K562 (cell line): ENCODE data around the gene DLX4. TPM values are rescaled to one million over a fixed set of nuclear protein-coding genes. Genes with fewer than 3 reads are reported as not detected.

ENCODE experiments used
- ATAC-seq: fragments of 200-7000 bp; cut with Tn5 transposase; 3 replicates; pipeline ENCODE4 v1.9.1; 2020; ENCODE audit warnings: moderate library complexity
- BruUV-seq: library from RNA; stranded (reverse); fragments of 400-500 nt; replicated peaks from 2 replicates; lab custom pipeline; 2021; lab: Mats Ljungman, UMichigan
- CTCF ChIA-PET: fragments of 300-600 bp; formaldehyde crosslinking; extraction: SDS; loops from one replicate; lab custom pipeline; 2021; ENCODE audit warnings: low intra/inter-chr PET ratio; lab: Yijun Ruan, JAX
- POLR2A ChIA-PET: fragments of 300-600, 350-650 bp; sonication (Branson Sonifier 250); formaldehyde crosslinking; extraction: SDS; loops from one replicate; lab custom pipeline; 2021; ENCODE audit warnings: antibody characterized with exemption, inconsistent platforms; lab: Yijun Ruan, JAX
- DNase-seq, 4 experiments: peaks; one replicate each; pipeline versions ENCODE4 v3.0.0 to v3.0.0-alpha.2; 2011 to 2018; ENCODE audit warnings: low spot score in 3 of 4, mixed read lengths in 3 of 4; ENCODE audit errors: extremely low read depth in 1 of 4
- FAIRE-seq: peaks from 2 replicates; lab custom pipeline; 2011; peaks lifted over from hg19 to GRCh38; lab: Jason Lieb, UNC
- H2AFZ ChIP-seq: 2 replicates; pipeline ENCODE4 v1.6.0; 2011; ENCODE audit warnings: low read depth, low read length, control low read depth, inconsistent platforms
- H3K27ac ChIP-seq: fragments of 200-600 bp; 3 replicates; pipeline ENCODE4 v1.8.0; 2011; ENCODE audit warnings: low read depth, mild to moderate bottlenecking, control low read depth, inconsistent platforms, low read length, moderate library complexity, mixed read lengths; ENCODE audit errors: extremely low read depth
- H3K27me3 ChIP-seq, 2 experiments: fragments of 300-600 bp in 1 of 2; 2 replicates in 1 of 2; 3 replicates in 1 of 2; pipeline versions ENCODE4 v1.6.0 to v1.8.0; 2011; ENCODE audit warnings: inconsistent platforms in 2 of 2, low read length in 2 of 2, mild to moderate bottlenecking in 1 of 2, mixed read lengths in 1 of 2, moderate library complexity in 1 of 2; ENCODE audit not compliant: control insufficient read depth in 2 of 2, insufficient read depth in 2 of 2
- H3K36me3 ChIP-seq: fragments of 300-600 bp; 3 replicates; pipeline ENCODE4 v1.8.0; 2011; ENCODE audit warnings: mild to moderate bottlenecking, low read length, inconsistent platforms; ENCODE audit not compliant: control insufficient read depth, insufficient read depth
- H3K4me1 ChIP-seq, 2 experiments: fragments of 200-600 bp in 1 of 2; replicated peaks in 1 of 2; 2 replicates in 1 of 2; 3 replicates in 1 of 2; pipeline versions ENCODE4 v1.5.1 to v1.8.0; 2011; ENCODE audit warnings: inconsistent platforms in 2 of 2, low read length in 2 of 2, mild to moderate bottlenecking in 1 of 2, mixed read lengths in 1 of 2, moderate library complexity in 1 of 2; ENCODE audit not compliant: control insufficient read depth in 2 of 2, insufficient read depth in 2 of 2
- H3K4me2 ChIP-seq: 2 replicates; pipeline ENCODE4 v1.6.1; 2011; ENCODE audit warnings: low read length, control low read depth, inconsistent platforms, mixed read lengths; ENCODE audit not compliant: insufficient read depth
- H3K4me3 ChIP-seq: fragments of 200-600 bp; sonication (generic), shearing (Covaris generic); 2 replicates; pipeline ENCODE4 v1.5.1; 2016; ENCODE audit warnings: control low read depth, inconsistent platforms
- H3K79me2 ChIP-seq: fragments of 200-600 bp; 3 replicates; pipeline ENCODE4 v1.8.0; 2011; ENCODE audit warnings: low read length, inconsistent platforms; ENCODE audit not compliant: control insufficient read depth, insufficient read depth
- H3K9ac ChIP-seq, 2 experiments: 2 replicates each; pipeline versions ENCODE4 v1.6.0 to v1.6.1; 2011; ENCODE audit warnings: low read depth in 2 of 2, low read length in 2 of 2, control low read depth in 1 of 2, inconsistent platforms in 1 of 2, mild to moderate bottlenecking in 1 of 2, mixed read lengths in 1 of 2; ENCODE audit not compliant: insufficient read depth in 1 of 2
- H3K9me1 ChIP-seq: one replicate; pipeline ENCODE4 v1.6.0; 2011; ENCODE audit warnings: inconsistent platforms, mild to moderate bottlenecking, low read length, moderate library complexity; ENCODE audit not compliant: control insufficient read depth, insufficient read depth
- H3K9me3 ChIP-seq: replicated peaks from 2 replicates; pipeline ENCODE4 v1.5.1; 2011; ENCODE audit warnings: low read depth, low read length, inconsistent platforms; ENCODE audit not compliant: control insufficient read depth, insufficient read depth
- H4K20me1 ChIP-seq: replicated peaks from 2 replicates; pipeline ENCODE4 v1.6.1; 2011; ENCODE audit warnings: low read length, inconsistent platforms, mixed read lengths; ENCODE audit not compliant: control insufficient read depth, insufficient read depth
- E2F3 ChIP-seq: fragments of 250-450 bp; sonication (Bioruptor Pico); IDR thresholded peaks from 2 replicates; pipeline ENCODE4 v1.4.0; 2020; ENCODE audit warnings: mild to moderate bottlenecking
- EHMT2 ChIP-seq: fragments of 450-650 bp; IDR thresholded peaks from 2 replicates; pipeline ENCODE4 v1.6.1; 2018; ENCODE audit warnings: antibody characterized with exemption
- ETS1 ChIP-seq: conservative IDR thresholded peaks from 2 replicates; pipeline ENCODE4 v1.6.1; 2011; ENCODE audit warnings: low read depth, mild to moderate bottlenecking, low read length; ENCODE audit not compliant: control insufficient read depth
- HMG20B ChIP-seq: fragments of 250-450 bp; sonication (Bioruptor Pico); IDR thresholded peaks from 2 replicates; pipeline ENCODE4 v1.5.0; 2021; ENCODE audit warnings: mild to moderate bottlenecking
- HMGN3 ChIP-seq: IDR thresholded peaks from 2 replicates; pipeline ENCODE4 v1.6.1; 2011; ENCODE audit warnings: borderline replicate concordance, low read depth, mild to moderate bottlenecking, mixed read lengths, low read length; ENCODE audit not compliant: insufficient read length; ENCODE audit errors: extremely low read depth
- KDM5B ChIP-seq: fragments of 200-600 bp; sonication (generic); IDR thresholded peaks from 2 replicates; pipeline ENCODE4 v1.6.1; 2012; ENCODE audit warnings: low read depth, mild to moderate bottlenecking, moderate library complexity, low read length, control low read depth, inconsistent platforms; ENCODE audit not compliant: insufficient replicate concordance
- L3MBTL2 ChIP-seq: fragments of 450-650 bp; IDR thresholded peaks from 2 replicates; pipeline ENCODE4 v1.6.1; 2016; ENCODE audit warnings: mild to moderate bottlenecking, moderate library complexity
- MTA3 ChIP-seq: fragments of 450-650 bp; formaldehyde crosslinking; IDR thresholded peaks from 2 replicates; pipeline ENCODE4 v1.6.1; 2017; ENCODE audit warnings: mild to moderate bottlenecking, borderline replicate concordance
- NUFIP1 ChIP-seq: fragments of 450-650 bp; IDR thresholded peaks from 2 replicates; pipeline ENCODE4 v1.6.1; 2018; ENCODE audit not compliant: partially characterized antibody
- PHF20 ChIP-seq: fragments of 450-650 bp; IDR thresholded peaks from 2 replicates; pipeline ENCODE4 v1.6.1; 2018; ENCODE audit not compliant: partially characterized antibody
- POLR2A ChIP-seq: fragments of 450-650 bp; conservative IDR thresholded peaks from 2 replicates; pipeline ENCODE4 v1.6.1; 2016
- POLR2AphosphoS2 ChIP-seq: IDR thresholded peaks from 2 replicates; pipeline ENCODE4 v1.6.1; 2012; ENCODE audit warnings: low read length, improper control_type of control experiment
- RBM15 ChIP-seq: fragments of 200-400 bp; formaldehyde crosslinking; IDR thresholded peaks from 2 replicates; pipeline ENCODE4 v1.6.1; 2018; ENCODE audit warnings: mild to moderate bottlenecking, low read length, moderate library complexity; ENCODE audit not compliant: insufficient read depth
- RBM25 ChIP-seq: fragments of 200-400 bp; formaldehyde crosslinking; IDR thresholded peaks from 2 replicates; pipeline ENCODE4 v1.6.1; 2018; ENCODE audit warnings: low read length, low read depth, moderate library complexity; ENCODE audit not compliant: severe bottlenecking
- SMAD3 ChIP-seq: fragments of 450-650 bp; formaldehyde crosslinking; conservative IDR thresholded peaks from 2 replicates; pipeline ENCODE4 v1.4.0; 2020; ENCODE audit warnings: mild to moderate bottlenecking
- THAP7 ChIP-seq: fragments of 250-450 bp; sonication (Bioruptor Pico); IDR thresholded peaks from 2 replicates; pipeline ENCODE4 v1.5.0; 2021
- ZBTB8A ChIP-seq: fragments of 450-650 bp; IDR thresholded peaks from 2 replicates; pipeline ENCODE4 v1.6.1; 2018; ENCODE audit warnings: mild to moderate bottlenecking, moderate library complexity; ENCODE audit not compliant: partially characterized antibody
- ZEB2 ChIP-seq: fragments of 450-650 bp; IDR thresholded peaks from 2 replicates; pipeline ENCODE4 v1.6.1; 2016
- ZNF586 ChIP-seq: fragments of 450-650 bp; formaldehyde crosslinking; conservative IDR thresholded peaks from 2 replicates; pipeline ENCODE4 v1.4.0; 2020; ENCODE audit warnings: mild to moderate bottlenecking, moderate library complexity
- WGBS: fragments of 100-300 bp; shearing (Covaris generic); methylation state at CpG from one replicate; pipeline ENCODE4 v1.1.6; 2016; ENCODE audit warnings: low coverage, mixed read lengths; ENCODE audit not compliant: insufficient coverage; ENCODE audit errors: missing lambda C conversion rate; 5-methylcytosine and 5-hydroxymethylcytosine counted together
- in situ Hi-C: fragments of 300-500 bp; cut with MboI; formaldehyde crosslinking; loops from 4 replicates; pipeline ENCODE4 v1.15.0; 2018; ENCODE audit warnings: inconsistent platforms, mixed read lengths
- intact Hi-C: fragments of 100-400 bp; cut with micrococcal nuclease; formaldehyde crosslinking; loops from 2 replicates; pipeline ENCODE4 v1.14.2; 2022
- polyA plus RNA-seq, 8 experiments: library from polyadenylated mRNA; depleted of rRNA in 4 of 8; stranded (reverse) in 5 of 8; unstranded in 3 of 8; fragments of >200 nt; fragmentation: Nextera tagmentation in 2 of 8; fragmentation: Illumina TruSeq in 1 of 8; extraction: Ambion mirVana in 2 of 8; extraction: Trizol in 1 of 8; gene quantifications; 2 replicates each; pipeline versions ENCODE4 v1.2.1 to v1.2.3, GENCODE V29; 2011 to 2014; ENCODE audit warnings: inconsistent platforms in 1 of 8, missing spikeins in 1 of 8
- total RNA-seq, 7 experiments: library from RNA; depleted of rRNA in 6 of 7; stranded (reverse); fragments of >200 nt in 6 of 7; fragmentation: Illumina TruSeq in 2 of 7; extraction: Trizol in 2 of 7; gene quantifications; 2 replicates each; pipeline versions ENCODE4 v1.2.1 to v1.2.3, GENCODE V29; 2011 to 2021; ENCODE audit warnings: low replicate concordance in 1 of 7
- TF ChIP-seq, protein P1 (sequence below), 2 experiments: IDR thresholded peaks; 2 replicates each; pipeline ENCODE4 v1.6.1; 2011; ENCODE audit warnings: borderline replicate concordance in 1 of 2, control low read depth in 1 of 2, low read depth in 1 of 2, low read length in 1 of 2, mild to moderate bottlenecking in 1 of 2, mixed read lengths in 1 of 2, moderate library complexity in 1 of 2; ENCODE audit not compliant: insufficient read depth in 1 of 2, insufficient read length in 1 of 2, poor library complexity in 1 of 2, severe bottlenecking in 1 of 2; ENCODE audit errors: extremely low read depth in 1 of 2

Gene DLX4
- total and polyA plus RNA-seq, 9 of the 15 experiments (the other 6 are each of a cell fraction or from before 2014, with no cell fraction given), result 0.15 to 2.2 (median 0.58) TPM

DNA sequence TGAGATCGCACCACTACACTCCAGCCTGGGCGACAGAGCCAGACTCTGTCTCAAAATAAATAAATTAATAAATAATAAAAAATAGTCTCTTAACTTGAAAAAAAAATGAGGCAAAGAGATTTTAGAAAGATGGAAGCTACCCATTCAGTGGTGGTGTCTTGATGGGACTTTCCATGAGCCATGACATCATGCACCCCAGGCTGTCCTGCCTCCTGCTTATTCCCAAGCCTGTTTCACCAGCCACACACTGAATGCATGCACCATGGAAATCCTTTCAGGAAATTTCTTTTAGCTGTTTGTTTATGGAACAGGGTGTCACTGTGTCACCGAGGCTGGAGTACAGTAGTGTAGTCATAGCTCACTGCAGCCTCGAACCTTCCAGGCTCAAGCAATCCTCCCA is 34.9 kb downstream of the DLX4 start:
- DNase-seq (no peak), FAIRE-seq (no peak), ATAC-seq (no peak)
- H3K36me3 ChIP-seq, result no peaks in the 10 kb centered on the region
- intact Hi-C loops (no loop called here), in situ Hi-C loops (loop anchor here (5.0 kb wide), 1 partner anchor 297 kb away; the partner anchor contains the start of gene SLC35B1)
- TF ChIP-seq HMG20B (CRISPR knock-in tag) (no peak), POLR2AphosphoS2 (no peak), ZNF586 (no peak), ZBTB8A (no peak), NUFIP1 (no peak), RBM15 (no peak), ETS1 (no peak), PHF20 (no peak), EHMT2 (no peak), L3MBTL2 (no peak), HMGN3 (no peak), SMAD3 (CRISPR knock-in tag) (no peak), RBM25 (no peak), KDM5B (no peak), POLR2A (no peak), MTA3 (no peak), E2F3 (CRISPR knock-in tag) (no peak), ZEB2 (no peak), THAP7 (CRISPR knock-in tag) (no peak)
- TF ChIP-seq, protein P1, sequence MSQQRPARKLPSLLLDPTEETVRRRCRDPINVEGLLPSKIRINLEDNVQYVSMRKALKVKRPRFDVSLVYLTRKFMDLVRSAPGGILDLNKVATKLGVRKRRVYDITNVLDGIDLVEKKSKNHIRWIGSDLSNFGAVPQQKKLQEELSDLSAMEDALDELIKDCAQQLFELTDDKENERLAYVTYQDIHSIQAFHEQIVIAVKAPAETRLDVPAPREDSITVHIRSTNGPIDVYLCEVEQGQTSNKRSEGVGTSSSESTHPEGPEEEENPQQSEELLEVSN (IDR thresholded peaks at IDR 0.05; ENCODE audit: borderline replicate concordance in 1 of 2, extremely low read depth in 1 of 2, insufficient read depth in 1 of 2, insufficient read length in 1 of 2, low read depth in 1 of 2, low read length in 1 of 2, poor library complexity in 1 of 2, severe bottlenecking in 1 of 2), result no peak
- CTCF ChIA-PET, result no interaction called here
- H3K9ac ChIP-seq, result no peak overlapping the region
- H3K79me2 ChIP-seq, result no peaks in the 10 kb centered on the region
- whole genome bisulfite sequencing, result 2% methylated on average over 4 of the region's 4 CpGs
- no peaks in the 10 kb centered on the region for H3K9me1 ChIP-seq
- POLR2A ChIA-PET, result no interaction called here
- no peaks in the 10 kb centered on the region for H3K4me1 ChIP-seq
- H3K27me3 ChIP-seq, result peaks cover 3 to 15% of the 10 kb centered on the region in 2 experiments; a peak in 3 of 5 replicates
- no peak overlapping the region for H3K4me2 ChIP-seq
- no peak overlapping the region for H2AFZ ChIP-seq
- 0 out of 2 replicates have a peak, but pooled peaks cover 1% of the 10 kb centered on the region for H3K9me3 ChIP-seq
- H3K27ac ChIP-seq, result no peak overlapping the region
- no TSS peak for BruUV-seq
- no peak overlapping the region for H3K4me3 ChIP-seq
- no peaks in the 10 kb centered on the region for H4K20me1 ChIP-seq
